Panc1 (cell line): ENCODE results near the gene C19orf53.

Source experiments
- POLR2AphosphoS5 ChIP-seq: IDR thresholded peaks from 2 replicates; pipeline ENCODE4 v1.6.1; 2012; ENCODE audit warnings: mild to moderate bottlenecking, low read depth, low read length, moderate library complexity
- SIN3A ChIP-seq: IDR thresholded peaks from 2 replicates; pipeline ENCODE4 v1.6.1; 2012; ENCODE audit warnings: low read depth, mild to moderate bottlenecking, low read length, moderate library complexity, borderline replicate concordance; ENCODE audit not compliant: insufficient read depth
- TCF7L2 ChIP-seq: IDR thresholded peaks from 2 replicates; pipeline ENCODE4 v1.6.1; 2011; ENCODE audit warnings: mild to moderate bottlenecking, low read depth, low read length, inconsistent platforms
- TF ChIP-seq, protein P1 (sequence below): fragments of 450-650 bp; IDR thresholded peaks from 2 replicates; pipeline ENCODE4 v1.5.1; 2017; ENCODE audit warnings: mild to moderate bottlenecking
- TF ChIP-seq, protein P2 (sequence below), 2 experiments: IDR thresholded peaks; 2 replicates each; pipeline ENCODE4 v1.6.1; 2011 to 2012; ENCODE audit warnings: low read depth in 2 of 2, control low read depth in 1 of 2, low read length in 1 of 2, mild to moderate bottlenecking in 1 of 2, moderate library complexity in 1 of 2; ENCODE audit not compliant: insufficient read depth in 1 of 2

DNA sequence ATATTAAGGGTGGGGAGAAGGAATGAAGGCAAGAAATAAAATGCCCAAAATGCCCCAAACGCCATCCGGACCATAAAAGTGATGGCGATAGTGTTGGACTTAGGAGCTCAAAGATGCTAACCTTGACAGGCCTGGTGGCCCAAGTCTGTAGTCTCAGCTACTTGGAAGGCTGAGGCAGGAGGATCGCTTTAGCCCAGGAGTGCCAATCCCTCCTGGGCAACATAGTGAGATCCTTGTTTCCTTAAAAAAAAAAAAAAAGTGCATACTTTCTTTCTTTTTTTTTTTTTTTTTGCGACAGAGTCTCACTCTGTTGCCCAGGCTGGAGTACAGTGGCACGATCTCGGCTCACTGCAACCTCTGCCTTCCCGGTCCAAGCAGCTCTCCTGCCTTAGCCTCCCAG, 41.9 kb upstream of the C19orf53 start:
- TF ChIP-seq, protein P1, sequence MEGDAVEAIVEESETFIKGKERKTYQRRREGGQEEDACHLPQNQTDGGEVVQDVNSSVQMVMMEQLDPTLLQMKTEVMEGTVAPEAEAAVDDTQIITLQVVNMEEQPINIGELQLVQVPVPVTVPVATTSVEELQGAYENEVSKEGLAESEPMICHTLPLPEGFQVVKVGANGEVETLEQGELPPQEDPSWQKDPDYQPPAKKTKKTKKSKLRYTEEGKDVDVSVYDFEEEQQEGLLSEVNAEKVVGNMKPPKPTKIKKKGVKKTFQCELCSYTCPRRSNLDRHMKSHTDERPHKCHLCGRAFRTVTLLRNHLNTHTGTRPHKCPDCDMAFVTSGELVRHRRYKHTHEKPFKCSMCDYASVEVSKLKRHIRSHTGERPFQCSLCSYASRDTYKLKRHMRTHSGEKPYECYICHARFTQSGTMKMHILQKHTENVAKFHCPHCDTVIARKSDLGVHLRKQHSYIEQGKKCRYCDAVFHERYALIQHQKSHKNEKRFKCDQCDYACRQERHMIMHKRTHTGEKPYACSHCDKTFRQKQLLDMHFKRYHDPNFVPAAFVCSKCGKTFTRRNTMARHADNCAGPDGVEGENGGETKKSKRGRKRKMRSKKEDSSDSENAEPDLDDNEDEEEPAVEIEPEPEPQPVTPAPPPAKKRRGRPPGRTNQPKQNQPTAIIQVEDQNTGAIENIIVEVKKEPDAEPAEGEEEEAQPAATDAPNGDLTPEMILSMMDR = no peak
- TF ChIP-seq SIN3A (no peak), TCF7L2 (no peak), POLR2AphosphoS5 (no peak)
- TF ChIP-seq, protein P2, sequence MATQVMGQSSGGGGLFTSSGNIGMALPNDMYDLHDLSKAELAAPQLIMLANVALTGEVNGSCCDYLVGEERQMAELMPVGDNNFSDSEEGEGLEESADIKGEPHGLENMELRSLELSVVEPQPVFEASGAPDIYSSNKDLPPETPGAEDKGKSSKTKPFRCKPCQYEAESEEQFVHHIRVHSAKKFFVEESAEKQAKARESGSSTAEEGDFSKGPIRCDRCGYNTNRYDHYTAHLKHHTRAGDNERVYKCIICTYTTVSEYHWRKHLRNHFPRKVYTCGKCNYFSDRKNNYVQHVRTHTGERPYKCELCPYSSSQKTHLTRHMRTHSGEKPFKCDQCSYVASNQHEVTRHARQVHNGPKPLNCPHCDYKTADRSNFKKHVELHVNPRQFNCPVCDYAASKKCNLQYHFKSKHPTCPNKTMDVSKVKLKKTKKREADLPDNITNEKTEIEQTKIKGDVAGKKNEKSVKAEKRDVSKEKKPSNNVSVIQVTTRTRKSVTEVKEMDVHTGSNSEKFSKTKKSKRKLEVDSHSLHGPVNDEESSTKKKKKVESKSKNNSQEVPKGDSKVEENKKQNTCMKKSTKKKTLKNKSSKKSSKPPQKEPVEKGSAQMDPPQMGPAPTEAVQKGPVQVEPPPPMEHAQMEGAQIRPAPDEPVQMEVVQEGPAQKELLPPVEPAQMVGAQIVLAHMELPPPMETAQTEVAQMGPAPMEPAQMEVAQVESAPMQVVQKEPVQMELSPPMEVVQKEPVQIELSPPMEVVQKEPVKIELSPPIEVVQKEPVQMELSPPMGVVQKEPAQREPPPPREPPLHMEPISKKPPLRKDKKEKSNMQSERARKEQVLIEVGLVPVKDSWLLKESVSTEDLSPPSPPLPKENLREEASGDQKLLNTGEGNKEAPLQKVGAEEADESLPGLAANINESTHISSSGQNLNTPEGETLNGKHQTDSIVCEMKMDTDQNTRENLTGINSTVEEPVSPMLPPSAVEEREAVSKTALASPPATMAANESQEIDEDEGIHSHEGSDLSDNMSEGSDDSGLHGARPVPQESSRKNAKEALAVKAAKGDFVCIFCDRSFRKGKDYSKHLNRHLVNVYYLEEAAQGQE (IDR thresholded peaks at IDR 0.05; ENCODE audit: insufficient read depth in 1 of 2, low read depth in 2 of 2, low read length in 1 of 2) = no peak
